ENCODE data around the gene EME1.
A peak's percentile ranks its signal among the peaks of the same experiment; 100 is the strongest.

EME1 gene

DNA sequence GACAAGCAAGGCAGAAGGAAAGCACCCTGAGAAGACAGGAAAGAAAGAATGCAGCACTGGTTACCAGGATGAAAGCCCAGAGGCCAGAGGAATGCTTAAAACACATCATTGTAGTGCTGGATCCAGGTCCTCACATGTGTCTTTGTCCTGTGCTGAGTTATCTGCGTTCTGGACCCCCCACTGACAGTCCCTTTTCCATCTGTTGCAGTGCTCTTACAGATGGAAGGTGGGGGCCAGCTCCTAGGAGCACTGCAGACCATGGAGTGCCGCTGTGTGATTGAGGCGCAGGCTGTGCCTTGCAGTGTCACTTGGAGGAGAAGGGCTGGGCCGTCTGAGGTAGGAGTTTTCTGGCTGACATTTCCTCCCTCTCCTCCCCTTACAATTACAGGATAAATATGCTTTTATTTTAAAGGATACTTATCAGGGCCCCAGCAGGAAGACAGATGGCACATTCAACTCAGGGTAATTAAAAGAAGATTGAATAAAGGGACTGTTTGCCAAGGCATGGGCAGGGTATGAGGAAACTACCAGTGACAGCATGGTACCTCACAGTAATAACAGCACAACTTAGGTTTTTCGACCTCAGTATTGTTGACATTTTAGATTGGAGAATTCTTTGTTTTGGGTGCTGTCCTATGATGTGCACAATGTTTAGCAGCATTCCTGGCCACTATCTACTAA lies 3.0 kb downstream of the EME1 start (continued):
- TF ChIP-seq, protein P1, sequence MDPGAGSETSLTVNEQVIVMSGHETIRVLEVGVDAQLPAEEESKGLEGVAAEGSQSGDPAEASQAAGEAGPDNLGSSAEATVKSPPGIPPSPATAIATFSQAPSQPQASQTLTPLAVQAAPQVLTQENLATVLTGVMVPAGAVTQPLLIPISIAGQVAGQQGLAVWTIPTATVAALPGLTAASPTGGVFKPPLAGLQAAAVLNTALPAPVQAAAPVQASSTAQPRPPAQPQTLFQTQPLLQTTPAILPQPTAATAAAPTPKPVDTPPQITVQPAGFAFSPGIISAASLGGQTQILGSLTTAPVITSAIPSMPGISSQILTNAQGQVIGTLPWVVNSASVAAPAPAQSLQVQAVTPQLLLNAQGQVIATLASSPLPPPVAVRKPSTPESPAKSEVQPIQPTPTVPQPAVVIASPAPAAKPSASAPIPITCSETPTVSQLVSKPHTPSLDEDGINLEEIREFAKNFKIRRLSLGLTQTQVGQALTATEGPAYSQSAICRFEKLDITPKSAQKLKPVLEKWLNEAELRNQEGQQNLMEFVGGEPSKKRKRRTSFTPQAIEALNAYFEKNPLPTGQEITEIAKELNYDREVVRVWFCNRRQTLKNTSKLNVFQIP (CRISPR knock-in tag; IDR thresholded peaks at IDR 0.05; ENCODE audit: borderline replicate concordance, low read depth), result no peak

DNA sequence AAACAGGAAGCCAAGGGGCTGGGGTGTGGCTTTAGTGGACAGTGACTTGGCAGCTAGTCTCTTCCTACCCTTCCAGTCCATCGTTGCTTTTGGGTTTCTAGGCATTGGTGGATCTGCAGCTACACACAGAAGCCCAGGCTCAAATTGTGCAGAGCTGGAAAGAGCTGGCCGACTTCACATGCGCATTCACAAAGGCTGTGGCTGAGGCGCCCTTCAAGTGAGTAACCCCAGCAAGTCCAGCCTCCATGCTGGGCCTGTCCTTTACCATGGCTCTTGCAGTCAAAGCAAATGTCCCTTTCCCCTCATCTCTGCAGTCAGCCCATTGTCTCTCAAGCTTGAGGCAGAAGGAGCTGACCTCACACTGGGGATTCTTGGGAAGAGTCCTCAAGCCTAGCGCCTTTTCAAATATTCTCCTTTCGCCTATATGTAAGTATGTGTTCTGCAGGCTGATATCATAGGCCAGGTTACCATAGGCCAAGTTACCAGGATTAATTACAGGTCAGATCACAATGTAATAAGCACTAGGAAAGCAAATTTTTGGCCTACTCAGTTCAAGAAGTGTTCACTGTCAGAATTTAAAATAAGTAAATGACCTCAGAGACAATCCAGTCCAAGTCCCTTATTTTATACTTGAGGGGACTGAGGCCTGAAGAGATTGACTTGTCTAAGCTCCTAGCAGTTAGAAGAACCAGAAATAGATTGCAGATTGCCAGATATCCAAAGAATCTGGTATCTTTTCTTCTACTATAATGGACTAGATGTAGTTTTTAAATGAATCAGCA lies 6.5 kb downstream of the EME1 start:
- TF ChIP-seq TOX (CRISPR knock-in tag; IDR thresholded peaks at IDR 0.05; ENCODE audit: borderline replicate concordance), result no peak
- no peak for TF ChIP-seq ISL1 (CRISPR knock-in tag; IDR thresholded peaks at IDR 0.05)
- no peak for TF ChIP-seq GLIS3 (CRISPR knock-in tag; IDR thresholded peaks at IDR 0.05)
- TF ChIP-seq OSR1 (CRISPR knock-in tag; IDR thresholded peaks at IDR 0.05), result no peak
- TF ChIP-seq, protein P2, sequence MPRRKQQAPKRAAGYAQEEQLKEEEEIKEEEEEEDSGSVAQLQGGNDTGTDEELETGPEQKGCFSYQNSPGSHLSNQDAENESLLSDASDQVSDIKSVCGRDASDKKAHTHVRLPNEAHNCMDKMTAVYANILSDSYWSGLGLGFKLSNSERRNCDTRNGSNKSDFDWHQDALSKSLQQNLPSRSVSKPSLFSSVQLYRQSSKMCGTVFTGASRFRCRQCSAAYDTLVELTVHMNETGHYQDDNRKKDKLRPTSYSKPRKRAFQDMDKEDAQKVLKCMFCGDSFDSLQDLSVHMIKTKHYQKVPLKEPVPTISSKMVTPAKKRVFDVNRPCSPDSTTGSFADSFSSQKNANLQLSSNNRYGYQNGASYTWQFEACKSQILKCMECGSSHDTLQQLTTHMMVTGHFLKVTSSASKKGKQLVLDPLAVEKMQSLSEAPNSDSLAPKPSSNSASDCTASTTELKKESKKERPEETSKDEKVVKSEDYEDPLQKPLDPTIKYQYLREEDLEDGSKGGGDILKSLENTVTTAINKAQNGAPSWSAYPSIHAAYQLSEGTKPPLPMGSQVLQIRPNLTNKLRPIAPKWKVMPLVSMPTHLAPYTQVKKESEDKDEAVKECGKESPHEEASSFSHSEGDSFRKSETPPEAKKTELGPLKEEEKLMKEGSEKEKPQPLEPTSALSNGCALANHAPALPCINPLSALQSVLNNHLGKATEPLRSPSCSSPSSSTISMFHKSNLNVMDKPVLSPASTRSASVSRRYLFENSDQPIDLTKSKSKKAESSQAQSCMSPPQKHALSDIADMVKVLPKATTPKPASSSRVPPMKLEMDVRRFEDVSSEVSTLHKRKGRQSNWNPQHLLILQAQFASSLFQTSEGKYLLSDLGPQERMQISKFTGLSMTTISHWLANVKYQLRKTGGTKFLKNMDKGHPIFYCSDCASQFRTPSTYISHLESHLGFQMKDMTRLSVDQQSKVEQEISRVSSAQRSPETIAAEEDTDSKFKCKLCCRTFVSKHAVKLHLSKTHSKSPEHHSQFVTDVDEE (CRISPR knock-in tag; IDR thresholded peaks at IDR 0.05), result no peak
- TF ChIP-seq PPARA (CRISPR knock-in tag; IDR thresholded peaks at IDR 0.05; ENCODE audit: borderline replicate concordance), result no peak
- TF ChIP-seq, protein P1 (CRISPR knock-in tag; IDR thresholded peaks at IDR 0.05; ENCODE audit: borderline replicate concordance, low read depth), result no peak
- TF ChIP-seq, protein P3, sequence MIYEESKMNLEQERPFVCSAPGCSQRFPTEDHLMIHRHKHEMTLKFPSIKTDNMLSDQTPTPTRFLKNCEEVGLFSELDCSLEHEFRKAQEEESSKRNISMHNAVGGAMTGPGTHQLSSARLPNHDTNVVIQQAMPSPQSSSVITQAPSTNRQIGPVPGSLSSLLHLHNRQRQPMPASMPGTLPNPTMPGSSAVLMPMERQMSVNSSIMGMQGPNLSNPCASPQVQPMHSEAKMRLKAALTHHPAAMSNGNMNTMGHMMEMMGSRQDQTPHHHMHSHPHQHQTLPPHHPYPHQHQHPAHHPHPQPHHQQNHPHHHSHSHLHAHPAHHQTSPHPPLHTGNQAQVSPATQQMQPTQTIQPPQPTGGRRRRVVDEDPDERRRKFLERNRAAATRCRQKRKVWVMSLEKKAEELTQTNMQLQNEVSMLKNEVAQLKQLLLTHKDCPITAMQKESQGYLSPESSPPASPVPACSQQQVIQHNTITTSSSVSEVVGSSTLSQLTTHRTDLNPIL (CRISPR knock-in tag; IDR thresholded peaks at IDR 0.05; ENCODE audit: low read depth), result no peak
- TF ChIP-seq ZNF565 (CRISPR knock-in tag; conservative IDR thresholded peaks at IDR 0.05; ENCODE audit: low read depth), result no peak
- TF ChIP-seq, protein P4, sequence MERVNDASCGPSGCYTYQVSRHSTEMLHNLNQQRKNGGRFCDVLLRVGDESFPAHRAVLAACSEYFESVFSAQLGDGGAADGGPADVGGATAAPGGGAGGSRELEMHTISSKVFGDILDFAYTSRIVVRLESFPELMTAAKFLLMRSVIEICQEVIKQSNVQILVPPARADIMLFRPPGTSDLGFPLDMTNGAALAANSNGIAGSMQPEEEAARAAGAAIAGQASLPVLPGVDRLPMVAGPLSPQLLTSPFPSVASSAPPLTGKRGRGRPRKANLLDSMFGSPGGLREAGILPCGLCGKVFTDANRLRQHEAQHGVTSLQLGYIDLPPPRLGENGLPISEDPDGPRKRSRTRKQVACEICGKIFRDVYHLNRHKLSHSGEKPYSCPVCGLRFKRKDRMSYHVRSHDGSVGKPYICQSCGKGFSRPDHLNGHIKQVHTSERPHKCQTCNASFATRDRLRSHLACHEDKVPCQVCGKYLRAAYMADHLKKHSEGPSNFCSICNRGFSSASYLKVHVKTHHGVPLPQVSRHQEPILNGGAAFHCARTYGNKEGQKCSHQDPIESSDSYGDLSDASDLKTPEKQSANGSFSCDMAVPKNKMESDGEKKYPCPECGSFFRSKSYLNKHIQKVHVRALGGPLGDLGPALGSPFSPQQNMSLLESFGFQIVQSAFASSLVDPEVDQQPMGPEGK (CRISPR knock-in tag; IDR thresholded peaks at IDR 0.05; ENCODE audit: borderline replicate concordance), result no peak
- TF ChIP-seq SNAI2 (CRISPR knock-in tag; IDR thresholded peaks at IDR 0.05), result no peak
- no peak for TF ChIP-seq ZC3H10 (CRISPR knock-in tag; IDR thresholded peaks at IDR 0.05)
- TF ChIP-seq CSDC2 (CRISPR knock-in tag; IDR thresholded peaks at IDR 0.05), result no peak
- TF ChIP-seq ZFP3 (CRISPR knock-in tag; IDR thresholded peaks at IDR 0.05), result no peak
- TF ChIP-seq ZNF8 (CRISPR knock-in tag; IDR thresholded peaks at IDR 0.05), result no peak
- no peak for TF ChIP-seq ARNTL (CRISPR knock-in tag; IDR thresholded peaks at IDR 0.05; ENCODE audit: borderline replicate concordance, low read depth)
- peak; percentile 8 for ATAC-seq

DNA sequence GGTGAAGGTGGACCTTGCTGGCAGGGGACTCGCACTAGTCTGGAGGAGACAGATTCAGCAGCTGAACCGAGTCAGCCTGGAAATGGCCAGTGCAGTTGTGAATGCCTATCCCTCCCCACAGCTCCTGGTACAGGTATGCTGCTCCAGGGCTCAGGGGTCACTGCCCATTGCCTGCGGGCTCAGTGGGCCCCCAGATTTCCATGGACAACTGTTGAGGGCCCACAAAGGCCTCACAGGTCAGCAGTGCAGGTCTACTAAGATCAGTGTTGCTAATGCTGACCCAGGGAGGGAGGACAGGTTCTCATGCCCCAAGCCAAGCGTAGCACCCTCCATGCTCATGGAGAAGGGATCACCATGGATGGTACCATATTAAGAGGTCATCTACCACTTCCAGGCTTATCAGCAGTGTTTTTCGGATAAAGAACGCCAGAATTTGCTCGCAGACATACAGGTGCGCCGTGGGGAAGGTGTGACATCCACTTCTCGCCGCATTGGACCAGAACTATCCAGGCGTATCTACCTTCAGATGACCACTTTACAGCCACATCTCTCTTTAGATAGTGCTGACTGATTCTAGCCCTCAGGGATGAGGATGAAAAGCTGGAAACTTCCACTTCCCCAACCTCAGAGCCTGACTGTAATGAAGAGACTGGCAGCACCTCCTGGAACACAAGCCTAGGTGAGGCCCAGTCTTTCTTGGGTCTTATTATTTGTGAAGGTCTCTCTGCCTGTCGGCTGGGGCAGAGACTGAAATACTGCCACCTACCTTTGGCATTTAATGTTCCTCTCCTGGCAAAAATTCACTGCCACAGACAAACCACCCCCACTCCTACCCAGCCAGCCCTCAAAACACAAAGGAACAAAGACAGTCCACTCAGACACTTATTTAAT lies 7.6 kb downstream of the EME1 start:
- peak; percentile 11 for ATAC-seq
- TF ChIP-seq, protein P3 (CRISPR knock-in tag; IDR thresholded peaks at IDR 0.05; ENCODE audit: low read depth), result no peak
- TF ChIP-seq SNAI2 (CRISPR knock-in tag; IDR thresholded peaks at IDR 0.05) (no peak), ISL1 (CRISPR knock-in tag; IDR thresholded peaks at IDR 0.05) (no peak)
- TF ChIP-seq, protein P4 (CRISPR knock-in tag; IDR thresholded peaks at IDR 0.05; ENCODE audit: borderline replicate concordance), result peak; percentile 37; the same call in 1 of the 2 replicates
